GM18873 (cell line): Measurements from ENCODE around the gene DNAJC30.
"Not testable (repeated sequence)": the region's sequence is repeated elsewhere in the genome, so short reads cannot be mapped to it uniquely, and the experiment has no call there.

ENCODE experiments used
- ATAC-seq: cut with Tn5 transposase; IDR thresholded peaks from one replicate; pipeline ENCODE4 v1.9.1; 2021; ENCODE audit warnings: mild to moderate bottlenecking, moderate library complexity, moderate number of reproducible peaks; ENCODE audit not compliant: unreplicated experiment, low FRiP score

DNAJC30 gene

DNA sequence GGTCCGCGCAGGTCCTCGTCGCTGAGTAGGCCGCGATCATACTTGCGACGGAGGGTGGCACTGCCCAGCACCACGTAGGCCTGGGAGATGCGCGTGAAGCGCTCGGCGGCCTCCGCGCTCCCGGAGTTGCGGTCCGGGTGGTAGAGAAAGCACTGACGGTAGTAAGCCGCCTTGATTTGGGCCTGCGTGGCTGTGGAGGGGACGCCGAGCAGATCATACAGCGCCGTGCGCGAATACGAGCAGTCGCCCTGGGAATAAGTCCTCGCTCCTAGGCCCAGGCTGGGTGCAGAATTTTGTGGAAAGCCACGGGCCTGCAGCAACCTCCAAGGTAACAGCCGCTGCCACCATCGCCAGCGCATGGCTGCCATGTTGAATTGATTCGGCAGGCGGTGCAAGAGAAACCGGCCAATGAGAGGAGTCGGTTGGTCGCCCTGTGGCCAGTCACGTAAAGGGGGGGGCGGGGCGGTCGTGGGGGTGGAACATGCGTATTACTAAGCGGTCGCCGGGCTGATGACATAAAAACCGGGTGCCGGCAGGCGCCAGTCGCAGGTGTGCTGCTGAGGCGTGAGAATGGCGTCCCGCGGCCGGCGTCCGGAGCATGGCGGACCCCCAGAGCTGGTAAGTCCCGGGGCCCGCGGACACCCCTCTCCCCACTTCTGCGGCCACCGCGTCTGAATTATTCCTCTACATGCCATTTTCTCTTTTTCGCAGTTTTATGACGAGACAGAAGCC is at the start of gene DNAJC30, which contains the start of gene BUD23:
Gene DNAJC30 (minus strand): TSS at position 398 of the 732 bp plus-strand sequence. CDS start 30 bp downstream, at position 368.
Gene BUD23 (plus strand): TSS at position 542 of the 732 bp plus-strand sequence. CDS start 29 bp downstream, at position 571.
- ATAC-seq, result peak; percentile 79

DNA sequence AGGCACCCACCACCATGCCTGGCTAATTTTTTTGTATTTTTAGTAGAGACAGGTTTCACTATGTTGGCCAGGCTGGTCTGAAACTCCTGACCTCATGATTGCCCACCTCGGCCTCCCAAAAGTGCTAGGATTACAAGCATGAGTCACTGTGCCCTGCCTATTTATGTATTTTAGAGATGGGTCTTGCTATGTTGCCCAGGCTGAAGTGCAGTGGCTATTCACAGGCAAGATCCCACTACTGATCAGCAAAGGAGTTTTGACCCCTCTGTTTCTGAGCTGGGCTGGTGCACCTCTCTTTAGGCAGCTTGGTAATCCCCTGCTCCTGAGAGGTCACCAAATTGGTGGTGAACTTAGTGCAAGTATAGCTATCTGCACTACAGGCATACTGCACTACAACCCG is 49.1 kb upstream of the DNAJC30 start:
- no peak for ATAC-seq

DNA sequence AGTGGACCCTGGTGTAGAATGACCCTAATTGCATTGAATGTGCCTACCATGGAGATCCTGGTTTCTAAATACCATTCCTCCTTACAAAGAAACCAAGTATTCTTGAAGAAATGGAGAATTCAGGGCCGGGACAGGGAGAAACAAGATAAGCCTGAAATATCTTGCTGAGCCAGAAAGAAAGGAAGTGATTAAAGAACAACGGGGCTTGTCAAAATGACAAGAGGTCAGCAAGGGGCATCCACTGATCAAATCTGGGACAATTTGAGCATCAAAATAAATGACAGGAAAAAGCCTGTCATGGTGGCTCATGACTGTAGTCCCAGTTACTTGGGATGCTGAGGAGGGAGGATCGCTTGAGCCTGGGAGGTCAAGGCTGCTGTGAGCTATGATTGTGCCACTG is 47.2 kb upstream of the DNAJC30 start:
- no peak for ATAC-seq

DNA sequence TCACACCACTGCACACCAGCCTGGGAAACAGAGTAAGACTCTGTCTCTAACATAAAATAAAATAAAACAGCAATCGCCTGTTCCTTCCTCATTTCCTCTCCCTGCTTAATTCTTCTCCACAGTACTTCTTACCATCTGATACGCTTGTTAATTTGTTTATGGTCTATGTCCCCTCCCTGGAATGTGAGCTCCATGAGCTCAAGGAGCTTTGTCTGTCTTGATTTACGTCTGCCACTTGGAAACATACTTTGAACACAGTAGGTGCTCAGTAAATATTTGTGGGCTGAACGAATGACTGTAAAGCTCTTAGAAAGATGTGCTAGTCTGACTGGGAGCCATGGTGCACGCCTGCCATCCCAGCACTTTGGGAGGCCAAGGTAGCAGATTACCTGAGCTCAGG is 45.3 kb upstream of the DNAJC30 start:
- ATAC-seq, result no peak

DNA sequence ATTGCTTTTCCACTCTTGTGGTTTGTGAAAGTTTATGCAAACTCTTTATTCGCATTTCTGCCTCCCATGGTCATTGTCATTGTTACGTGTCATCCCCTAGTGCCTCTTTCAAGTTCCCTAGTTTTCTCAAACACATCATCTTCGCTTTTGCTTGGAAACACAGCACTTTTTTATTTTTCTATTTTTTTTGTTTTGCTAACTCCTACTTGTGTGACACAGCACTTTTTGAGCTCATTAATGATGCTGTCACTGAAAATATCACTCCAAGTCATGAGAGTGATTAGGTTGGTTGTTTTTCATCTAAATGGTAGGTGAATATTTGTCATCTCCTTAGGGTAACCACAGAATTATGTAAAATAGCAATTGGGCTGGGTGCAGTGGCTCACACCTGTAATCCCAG is 44.7 kb upstream of the DNAJC30 start:
- no peak for ATAC-seq

DNA sequence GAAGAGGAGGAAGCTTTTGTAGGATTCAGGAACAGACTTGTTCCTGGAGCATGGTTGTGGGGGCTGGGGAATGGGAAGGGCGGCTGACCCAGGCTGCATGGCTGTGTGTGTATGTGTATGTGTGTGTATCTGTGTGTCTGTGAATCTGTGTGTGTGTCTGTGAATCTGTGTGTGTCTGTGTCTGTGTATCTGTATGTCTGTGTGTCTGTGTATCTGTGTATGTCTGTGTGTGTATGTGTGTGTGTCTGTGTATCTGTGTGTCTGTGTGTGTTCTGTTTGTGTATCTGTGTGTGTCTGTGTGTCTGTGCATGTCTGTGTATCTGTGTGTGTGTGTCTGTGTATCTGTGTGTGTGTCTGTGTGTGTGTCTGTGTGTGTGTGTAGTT is 42.8 kb upstream of the DNAJC30 start:
- no peak for ATAC-seq

DNA sequence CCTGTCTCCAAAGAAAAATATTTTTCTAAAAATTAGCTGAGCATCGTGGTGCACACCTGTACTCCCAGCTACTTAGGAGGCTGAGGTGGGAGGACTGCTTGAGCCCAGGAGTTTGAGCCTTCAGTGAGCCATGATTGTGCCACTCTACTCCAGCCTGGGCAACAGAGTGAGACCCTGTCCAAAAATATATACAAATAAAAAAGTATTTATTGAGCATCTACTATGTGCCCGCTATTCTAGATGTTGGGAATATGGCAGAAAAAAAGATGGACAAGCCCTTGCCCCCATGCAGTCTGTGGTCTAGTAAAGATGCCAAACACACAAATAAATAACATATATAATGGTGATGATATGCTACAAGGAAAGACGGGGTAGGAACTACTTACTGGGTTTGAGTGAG is 40.6 kb upstream of the DNAJC30 start:
- ATAC-seq, result no peak

DNA sequence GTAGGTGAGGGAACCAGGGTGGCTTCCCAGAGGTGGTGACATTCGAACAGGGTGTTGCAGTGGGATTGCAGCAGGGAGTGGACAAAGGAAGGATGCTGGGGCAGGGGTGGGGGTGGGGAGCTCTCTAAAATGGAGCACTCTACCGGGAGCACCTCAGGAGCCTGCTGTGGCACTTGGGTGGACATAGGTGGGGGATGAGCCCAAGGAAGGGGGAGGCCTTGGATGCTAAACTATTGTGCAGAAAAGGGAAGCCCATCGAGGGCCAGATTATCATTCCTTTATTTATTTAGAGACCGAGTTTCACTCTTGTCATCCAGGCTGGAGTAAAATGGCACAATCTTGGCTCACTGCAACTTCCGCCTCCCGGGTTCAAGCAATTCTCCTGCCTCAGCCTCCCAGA is 39.5 kb upstream of the DNAJC30 start:
- no peak for ATAC-seq

DNA sequence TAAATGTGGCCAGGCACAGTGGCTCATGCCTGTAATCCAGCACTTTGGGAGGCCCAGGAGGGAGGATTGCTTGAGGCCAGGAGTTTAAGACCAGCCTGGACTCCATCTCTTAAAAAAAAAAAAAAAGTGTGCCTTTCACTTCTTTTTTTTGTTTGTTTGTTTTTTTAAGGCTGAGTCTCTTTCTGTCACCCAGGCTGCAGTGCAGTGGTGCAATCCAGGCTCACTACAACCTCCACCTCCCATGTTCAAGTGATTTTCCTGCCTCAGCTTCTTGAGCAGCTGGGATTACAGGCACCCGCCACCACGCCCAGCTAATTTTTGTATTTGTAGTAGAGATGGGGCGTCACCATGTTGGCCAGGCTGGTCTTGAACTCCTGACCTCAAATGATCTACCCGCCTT is 38.9 kb upstream of the DNAJC30 start:
- ATAC-seq, result not testable (repeated sequence)

DNA sequence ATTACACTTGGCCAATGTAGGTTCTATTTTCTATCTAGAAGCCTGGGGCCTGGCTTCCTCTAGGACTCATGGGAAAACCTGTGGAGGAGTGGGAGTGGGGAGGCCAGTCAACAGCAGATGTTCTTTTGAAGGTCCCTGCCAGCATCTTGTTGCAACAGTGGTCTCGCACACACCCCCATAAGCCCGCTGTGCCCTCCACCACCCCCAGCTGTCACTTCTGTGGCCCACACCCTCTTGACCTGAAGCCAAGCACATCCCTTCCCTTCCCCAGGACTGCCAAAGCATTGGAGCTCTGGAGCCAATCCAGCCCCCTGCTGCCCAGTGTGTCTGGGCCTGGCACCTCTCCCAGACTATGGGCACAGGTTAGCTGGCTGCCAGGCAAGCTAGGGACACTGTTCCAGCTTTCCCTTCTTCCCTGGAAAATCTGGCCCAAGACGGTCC is 38.1 kb upstream of the DNAJC30 start:
- no peak for ATAC-seq

DNA sequence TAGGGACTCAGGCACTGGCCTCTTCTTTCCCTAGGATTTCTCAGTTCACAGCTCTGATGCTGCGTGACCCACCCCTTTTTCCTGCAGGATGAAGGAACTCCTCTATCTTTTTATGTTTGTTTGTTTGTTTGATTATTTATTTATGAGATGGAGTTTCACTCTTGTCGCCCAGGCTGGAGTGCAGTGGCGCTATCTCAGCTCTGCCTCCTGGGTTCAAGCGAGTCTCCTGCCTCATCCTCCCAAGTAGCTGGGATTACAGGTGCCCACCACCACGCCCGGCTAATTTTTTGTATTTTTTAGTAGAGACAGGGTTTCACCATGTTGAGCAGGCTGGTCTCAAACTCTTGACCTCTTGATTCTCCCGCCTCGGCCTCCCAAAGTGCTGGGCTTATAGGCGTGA is 37.2 kb upstream of the DNAJC30 start:
- not testable (repeated sequence) for ATAC-seq

DNA sequence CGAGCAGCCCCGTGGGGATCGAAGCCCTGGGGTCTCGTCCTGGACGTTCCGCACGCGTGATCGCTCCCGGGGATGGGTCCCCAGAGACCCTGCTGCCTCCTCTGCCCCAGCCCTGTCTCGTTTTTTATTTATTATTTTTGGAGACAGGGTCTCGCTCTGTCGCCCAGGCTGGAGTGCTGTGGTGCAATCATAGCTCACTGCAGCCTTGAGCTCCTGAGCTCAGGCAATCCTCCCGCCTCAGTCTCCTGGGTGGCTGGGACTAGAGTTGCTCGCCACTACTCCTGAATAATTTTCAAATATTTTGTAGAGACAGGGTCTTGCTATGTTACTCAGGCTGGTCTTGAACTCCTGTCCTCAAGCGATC is 36.5 kb upstream of the DNAJC30 start:
- ATAC-seq, result no peak

DNA sequence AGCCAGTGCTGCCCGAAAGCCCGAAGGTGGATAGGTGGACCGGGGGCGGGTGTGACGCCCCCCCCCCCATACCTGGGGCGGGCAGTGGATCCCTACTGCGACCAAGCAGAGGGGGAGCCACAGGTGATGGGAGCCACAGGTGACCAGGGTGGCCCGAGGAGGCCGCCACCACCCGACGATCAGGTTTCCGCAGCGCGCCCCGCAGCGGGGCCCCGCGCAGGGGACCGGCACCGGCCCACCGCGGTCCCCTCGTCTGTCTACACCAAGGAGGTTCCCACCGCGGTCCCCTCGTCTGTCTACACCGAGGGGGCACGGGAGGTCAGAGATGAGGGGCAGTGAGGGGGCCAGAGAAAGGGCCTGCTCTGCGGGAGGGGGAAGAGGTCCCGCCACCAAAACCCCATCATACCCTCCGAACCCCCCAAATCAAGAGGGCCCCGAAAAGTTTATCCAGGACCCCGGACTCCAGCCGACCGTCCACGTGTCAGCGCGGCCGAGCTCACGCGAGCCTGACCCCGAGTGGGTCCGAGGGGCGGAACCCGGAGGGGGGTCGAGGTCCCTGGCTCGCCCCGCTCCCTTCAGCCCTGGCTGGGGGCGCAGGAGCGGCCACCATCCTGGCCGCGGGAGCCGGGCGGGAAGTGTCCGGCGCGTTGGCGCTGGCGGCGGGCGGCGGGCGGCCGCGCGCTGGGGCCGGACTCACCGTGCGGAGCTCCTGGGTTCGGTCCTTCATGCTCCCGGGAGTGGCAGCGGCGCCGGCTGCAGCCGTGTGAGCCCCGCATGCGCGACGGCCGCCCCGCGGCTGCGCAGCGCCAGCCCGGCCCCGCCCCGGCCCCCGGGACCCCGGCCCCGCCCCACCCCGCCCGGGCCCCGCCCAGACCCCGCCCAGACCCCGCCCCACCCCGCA is 35.9 kb upstream of the DNAJC30 start, which contains the start of gene STX1A:
Gene STX1A (minus strand): TSS at position 765 of the 901 bp plus-strand sequence. CDS start 38 bp downstream, at position 727.
- ATAC-seq, result no peak

DNA sequence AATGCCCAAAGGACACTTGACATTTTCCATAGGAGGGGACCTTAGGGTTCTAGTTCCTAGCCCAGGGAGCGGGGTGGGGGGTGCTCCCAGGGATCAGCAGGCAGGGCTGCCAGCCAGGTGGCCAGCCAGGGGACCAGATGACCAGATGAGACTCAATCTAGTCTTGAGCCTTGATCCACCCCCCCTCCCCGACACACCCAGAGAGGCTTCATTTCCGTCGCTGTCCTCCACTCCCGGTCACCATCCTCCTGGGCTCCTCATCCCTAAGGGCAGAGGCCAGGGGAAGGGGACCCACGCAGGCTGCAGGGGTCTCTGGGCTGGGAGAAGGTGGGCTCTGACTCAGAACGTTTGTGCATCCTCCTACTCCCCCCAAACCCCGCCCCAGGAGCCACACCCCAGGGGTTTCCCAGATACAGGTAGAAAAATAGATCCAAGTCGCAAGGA is 35.2 kb upstream of the DNAJC30 start:
- ATAC-seq, result no peak

DNA sequence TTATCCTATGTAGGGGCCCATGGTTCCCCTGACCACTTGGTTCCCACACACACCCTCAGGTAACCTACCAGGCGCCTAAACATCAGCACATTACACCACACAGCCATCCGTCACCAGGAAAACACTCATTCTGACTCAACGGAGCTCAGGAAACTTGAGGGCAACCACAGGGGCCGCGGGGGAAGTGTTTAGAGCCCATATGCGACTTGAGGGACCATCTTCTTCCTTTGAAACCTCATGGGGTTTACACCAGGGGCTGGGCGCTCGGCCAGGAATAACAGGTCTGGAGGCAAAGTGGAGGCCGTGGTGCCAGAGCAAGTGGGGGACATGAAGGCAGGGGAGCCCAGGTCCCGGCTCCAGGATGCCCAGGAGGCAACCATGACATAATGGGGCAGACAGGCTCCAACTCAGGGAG is 34.7 kb upstream of the DNAJC30 start:
- no peak for ATAC-seq

DNA sequence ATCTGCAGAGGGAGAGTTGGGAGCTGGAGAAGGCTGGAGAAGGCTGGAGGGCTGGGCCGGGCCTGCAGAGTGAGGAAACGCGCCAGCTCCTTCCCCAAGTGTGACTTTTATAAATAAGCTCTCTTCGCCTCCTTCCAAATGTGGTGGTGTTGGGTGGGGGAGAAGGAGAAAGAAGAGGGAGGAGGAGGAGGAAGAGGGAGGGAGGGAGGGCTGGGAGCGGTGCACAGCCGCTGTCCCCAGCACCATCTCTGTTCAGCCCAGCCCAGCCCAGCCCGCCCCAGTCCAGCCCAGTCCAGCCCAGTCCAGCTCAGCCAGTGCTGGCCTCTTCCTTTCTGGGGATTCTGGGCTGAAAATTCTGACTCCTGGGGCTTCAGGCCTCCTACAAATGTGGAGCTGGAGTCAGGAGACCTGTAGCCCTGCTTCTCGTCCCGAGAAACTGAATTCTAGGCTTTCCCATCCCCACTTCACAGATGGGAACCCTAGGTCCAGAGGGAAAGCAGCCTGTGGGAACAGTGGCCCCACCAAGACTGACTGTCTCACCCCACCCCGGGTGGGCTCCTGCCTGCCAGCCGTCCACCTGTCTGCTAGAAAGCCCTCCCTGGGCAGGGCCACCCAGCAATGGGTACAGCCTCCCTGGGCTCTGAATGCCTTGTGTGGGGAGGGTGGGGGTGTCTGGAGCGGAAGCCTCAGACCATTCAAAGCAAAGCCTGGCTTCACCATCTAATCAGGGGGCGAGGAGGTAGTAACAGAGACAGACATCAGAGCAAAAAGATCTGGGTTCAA is 34.0 kb upstream of the DNAJC30 start:
- no peak for ATAC-seq

DNA sequence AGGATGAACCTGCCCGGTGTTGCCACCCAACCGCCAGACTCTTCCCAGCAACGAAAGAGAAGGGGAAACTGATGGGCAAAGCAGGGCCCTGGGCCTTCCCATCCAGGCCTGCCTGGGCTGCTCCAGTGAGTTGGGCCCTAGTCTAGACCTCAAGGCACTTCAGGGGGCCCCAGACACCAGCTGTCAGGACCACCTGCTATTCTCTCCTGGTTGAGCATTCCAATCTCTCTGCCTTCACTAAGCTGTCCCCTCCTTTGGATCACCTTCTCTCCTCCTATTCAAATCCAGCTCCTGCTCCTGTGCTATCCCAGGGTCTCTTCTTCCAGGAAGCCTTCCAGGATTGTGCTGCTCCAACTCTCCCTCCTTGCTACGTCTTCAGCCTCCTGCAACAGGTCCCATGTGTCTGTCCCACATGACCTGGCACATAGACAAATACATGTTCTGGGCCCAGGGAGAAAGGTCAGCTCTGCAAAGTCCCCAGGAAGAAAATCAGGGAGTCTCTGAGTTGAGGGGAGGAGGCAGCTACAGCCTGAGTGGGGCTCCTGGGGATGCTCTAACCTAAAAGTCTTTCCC is 33.2 kb upstream of the DNAJC30 start:
- no peak for ATAC-seq

DNA sequence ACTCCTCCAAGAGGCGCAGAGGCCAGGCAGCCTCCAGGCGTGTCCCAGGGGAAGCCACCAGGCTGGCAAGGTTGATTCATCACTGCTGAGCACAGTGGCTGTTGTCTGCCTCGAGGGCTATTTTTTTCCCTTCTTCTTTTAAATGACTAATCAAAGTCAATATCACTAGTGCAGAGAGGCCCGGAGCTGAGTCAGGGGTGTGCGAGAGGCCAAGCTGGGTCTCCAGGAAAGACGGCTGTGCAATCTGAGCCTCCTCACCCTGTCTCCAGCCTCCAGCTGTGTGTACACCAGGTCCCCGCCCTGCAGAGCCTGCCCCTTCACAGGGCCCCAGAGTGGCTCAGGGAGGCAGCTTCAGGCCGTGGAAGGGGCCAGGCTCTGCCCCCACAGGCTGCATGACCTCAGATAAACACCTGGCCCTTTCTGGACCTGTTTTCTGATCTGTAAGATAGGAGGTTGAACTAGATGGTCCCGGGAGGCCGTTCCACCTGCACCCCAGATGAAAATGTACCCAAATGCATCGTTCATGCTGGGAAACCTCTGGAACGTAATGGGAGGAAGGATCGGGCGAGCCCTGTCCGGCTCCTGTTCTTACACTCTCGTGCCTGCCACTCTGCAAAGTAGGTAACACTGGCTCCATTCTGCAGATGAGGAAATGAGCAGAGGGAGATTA is 32.5 kb upstream of the DNAJC30 start:
- ATAC-seq, result no peak

DNA sequence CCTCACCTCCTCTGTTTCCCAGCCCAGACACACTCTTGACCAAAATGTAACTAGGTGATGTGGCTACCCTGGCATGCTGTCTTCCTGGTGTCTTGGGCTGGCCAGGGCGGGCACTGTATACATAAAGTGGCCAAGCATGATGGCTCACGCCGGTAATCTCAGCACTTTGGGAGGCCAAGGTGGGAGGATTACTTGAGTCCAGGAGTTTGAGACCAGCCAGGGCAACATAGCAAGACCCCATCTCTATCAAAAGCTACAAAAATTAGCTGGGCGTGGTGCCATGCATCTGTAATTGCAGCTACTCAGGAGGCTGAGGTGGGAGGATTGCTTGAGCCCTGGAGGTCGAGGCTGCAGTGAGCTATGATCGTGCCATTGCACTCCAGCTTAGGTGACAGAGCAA is 30.1 kb upstream of the DNAJC30 start:
- not testable (repeated sequence) for ATAC-seq

DNA sequence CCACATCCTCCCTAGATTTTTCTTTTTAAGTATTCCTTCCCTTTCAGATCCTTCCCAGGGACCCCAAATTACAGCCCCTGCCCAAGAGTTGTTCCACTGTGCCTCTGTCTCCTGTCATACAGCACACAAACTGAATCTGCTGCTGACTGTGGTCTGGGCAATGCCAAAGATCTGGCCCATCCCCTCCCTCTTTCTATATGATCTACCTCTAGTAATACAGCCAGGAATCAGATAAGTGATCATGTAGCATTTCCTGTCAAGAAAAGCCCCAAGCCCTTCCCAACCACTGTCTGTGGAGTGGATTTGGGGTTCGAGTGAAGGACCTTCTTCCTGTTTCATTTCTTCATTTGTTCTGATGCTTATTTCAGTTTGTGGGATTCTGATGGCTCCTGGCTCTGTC is 29.5 kb upstream of the DNAJC30 start:
- no peak for ATAC-seq
